PC-9 (cell line): Measurements from ENCODE around the gene BRINP3.

ENCODE experiments used
- EZH2 ChIP-seq: fragments of 200-600 bp; sonication (generic); IDR thresholded peaks from 2 replicates; pipeline ENCODE4 v1.8.0; 2017; ENCODE audit warnings: antibody characterized with exemption, low read depth
- TF ChIP-seq, protein P1 (sequence below): fragments of 200-600 bp; sonication (generic); conservative IDR thresholded peaks from 2 replicates; pipeline ENCODE4 v1.6.1; 2017; ENCODE audit warnings: mixed run types, antibody characterized with exemption, mild to moderate bottlenecking, moderate library complexity

DNA sequence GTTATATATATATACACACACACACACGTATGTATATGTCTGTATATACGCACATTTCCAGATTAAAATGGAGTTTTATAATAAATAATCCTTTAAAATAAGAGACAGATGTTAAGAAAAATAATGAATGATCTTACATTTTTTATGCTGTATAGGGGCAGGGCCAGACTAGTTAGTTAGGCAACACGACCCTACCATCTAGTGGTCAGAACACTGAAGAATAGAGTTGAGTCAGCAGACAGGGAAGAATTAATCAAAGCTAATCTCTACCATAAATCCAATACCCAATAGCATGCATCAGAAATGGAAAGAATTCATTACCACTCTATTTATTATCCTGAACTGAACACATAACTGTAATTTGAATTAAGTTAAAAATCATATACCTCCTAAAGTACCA lies 156.7 kb downstream of the BRINP3 start:
- TF ChIP-seq, protein P1, sequence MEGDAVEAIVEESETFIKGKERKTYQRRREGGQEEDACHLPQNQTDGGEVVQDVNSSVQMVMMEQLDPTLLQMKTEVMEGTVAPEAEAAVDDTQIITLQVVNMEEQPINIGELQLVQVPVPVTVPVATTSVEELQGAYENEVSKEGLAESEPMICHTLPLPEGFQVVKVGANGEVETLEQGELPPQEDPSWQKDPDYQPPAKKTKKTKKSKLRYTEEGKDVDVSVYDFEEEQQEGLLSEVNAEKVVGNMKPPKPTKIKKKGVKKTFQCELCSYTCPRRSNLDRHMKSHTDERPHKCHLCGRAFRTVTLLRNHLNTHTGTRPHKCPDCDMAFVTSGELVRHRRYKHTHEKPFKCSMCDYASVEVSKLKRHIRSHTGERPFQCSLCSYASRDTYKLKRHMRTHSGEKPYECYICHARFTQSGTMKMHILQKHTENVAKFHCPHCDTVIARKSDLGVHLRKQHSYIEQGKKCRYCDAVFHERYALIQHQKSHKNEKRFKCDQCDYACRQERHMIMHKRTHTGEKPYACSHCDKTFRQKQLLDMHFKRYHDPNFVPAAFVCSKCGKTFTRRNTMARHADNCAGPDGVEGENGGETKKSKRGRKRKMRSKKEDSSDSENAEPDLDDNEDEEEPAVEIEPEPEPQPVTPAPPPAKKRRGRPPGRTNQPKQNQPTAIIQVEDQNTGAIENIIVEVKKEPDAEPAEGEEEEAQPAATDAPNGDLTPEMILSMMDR = peak; percentile 54
- TF ChIP-seq EZH2 = no peak
